Neural crest cell (in vitro differentiated cells): Measurements from ENCODE around the gene UAP1. TPM values are rescaled to one million over a fixed set of nuclear protein-coding genes. Genes with fewer than 3 reads are reported as not detected.

Experiments
- DNase-seq: peaks from one replicate; pipeline ENCODE4 v3.0.0; 2021; ENCODE audit warnings: low read depth, mixed read lengths, low spot score
- H3K27ac Mint-ChIP-seq: one replicate; pipeline ENCODE4 v1.8.0; 2021; ENCODE audit warnings: mild to moderate bottlenecking, mixed read lengths; ENCODE audit not compliant: unreplicated experiment
- H3K27me3 Mint-ChIP-seq: 2 replicates; pipeline ENCODE4 v1.8.0; 2021; ENCODE audit warnings: low read depth, mild to moderate bottlenecking, mixed read lengths
- H3K36me3 Mint-ChIP-seq: 2 replicates; pipeline ENCODE4 v1.8.0; 2021; ENCODE audit warnings: low read depth, mild to moderate bottlenecking, mixed read lengths
- H3K4me1 Mint-ChIP-seq: 2 replicates; pipeline ENCODE4 v1.8.0; 2021; ENCODE audit warnings: mixed read lengths
- H3K4me3 Mint-ChIP-seq: one replicate; pipeline ENCODE4 v1.8.0; 2021; ENCODE audit warnings: mild to moderate bottlenecking, mixed read lengths
- H3K9me3 Mint-ChIP-seq: 2 replicates; pipeline ENCODE4 v1.8.0; 2021; ENCODE audit warnings: mixed read lengths
- total RNA-seq: library from RNA; stranded (reverse); gene quantifications from 2 replicates; pipeline ENCODE4 v1.2.1, GENCODE V29; 2021
- TF ChIP-seq, protein P1 (sequence below): fragments of 200-600 bp; sonication (generic); conservative IDR thresholded peaks from 2 replicates; pipeline ENCODE4 v1.5.0; 2021; ENCODE audit warnings: antibody characterized with exemption, mild to moderate bottlenecking

UAP1 gene
- total RNA-seq, 1 donor from 2014 or later = 34.1 TPM

DNA sequence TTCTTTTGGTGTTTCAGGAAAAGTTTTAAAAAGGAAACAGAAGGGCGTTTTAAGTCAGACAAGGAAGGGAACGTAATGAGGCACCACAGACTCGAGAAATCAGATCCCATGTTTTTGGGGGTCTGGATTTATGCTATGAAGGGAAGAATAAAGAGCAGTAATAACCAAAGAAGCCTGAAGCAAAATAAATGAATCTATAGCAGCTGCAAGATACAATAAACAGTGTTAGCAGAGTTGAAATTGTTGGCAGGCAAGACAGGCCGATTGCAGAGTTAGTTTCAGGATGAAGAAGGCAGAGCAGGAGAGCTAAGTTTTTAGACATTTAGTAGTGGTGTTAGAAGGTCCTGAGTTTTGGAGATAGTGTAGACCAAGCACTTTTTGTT, 71.2 kb downstream of the UAP1 start:
- TF ChIP-seq, protein P1, sequence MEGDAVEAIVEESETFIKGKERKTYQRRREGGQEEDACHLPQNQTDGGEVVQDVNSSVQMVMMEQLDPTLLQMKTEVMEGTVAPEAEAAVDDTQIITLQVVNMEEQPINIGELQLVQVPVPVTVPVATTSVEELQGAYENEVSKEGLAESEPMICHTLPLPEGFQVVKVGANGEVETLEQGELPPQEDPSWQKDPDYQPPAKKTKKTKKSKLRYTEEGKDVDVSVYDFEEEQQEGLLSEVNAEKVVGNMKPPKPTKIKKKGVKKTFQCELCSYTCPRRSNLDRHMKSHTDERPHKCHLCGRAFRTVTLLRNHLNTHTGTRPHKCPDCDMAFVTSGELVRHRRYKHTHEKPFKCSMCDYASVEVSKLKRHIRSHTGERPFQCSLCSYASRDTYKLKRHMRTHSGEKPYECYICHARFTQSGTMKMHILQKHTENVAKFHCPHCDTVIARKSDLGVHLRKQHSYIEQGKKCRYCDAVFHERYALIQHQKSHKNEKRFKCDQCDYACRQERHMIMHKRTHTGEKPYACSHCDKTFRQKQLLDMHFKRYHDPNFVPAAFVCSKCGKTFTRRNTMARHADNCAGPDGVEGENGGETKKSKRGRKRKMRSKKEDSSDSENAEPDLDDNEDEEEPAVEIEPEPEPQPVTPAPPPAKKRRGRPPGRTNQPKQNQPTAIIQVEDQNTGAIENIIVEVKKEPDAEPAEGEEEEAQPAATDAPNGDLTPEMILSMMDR = no peak
- H3K27ac Mint-ChIP-seq = no peak overlapping the region

DNA sequence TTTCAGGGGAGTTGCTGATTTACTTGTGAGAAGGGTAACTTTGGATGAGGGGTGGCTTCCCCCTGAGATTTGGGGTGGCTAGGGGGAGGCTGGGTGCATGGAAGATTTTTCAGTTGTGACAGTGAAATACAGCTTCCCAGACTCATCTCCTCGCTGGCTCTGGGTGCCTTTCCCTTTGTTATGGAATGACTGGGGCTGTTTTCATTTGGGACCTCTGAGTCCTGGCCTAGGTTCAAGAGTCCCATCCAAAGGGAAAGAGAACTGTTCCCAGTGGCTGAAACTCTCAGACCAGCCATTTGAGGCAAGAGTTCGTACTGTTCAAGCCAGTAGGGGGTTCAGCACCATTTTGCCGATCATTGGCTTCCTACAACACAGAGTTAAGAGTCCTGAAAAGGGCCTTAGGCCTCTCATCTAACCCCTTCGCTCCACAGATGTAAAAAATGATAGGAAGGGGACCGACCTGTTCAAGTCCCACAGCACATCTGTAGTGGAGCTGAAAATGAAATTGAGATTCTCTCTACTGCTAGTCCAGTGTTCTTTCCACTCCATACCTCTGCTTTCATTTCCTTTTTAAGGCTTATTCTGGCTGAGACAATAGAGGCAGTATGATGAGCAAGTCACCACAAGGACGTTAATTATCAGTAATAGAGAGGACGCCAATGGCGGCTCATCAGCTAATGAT, 71.7 kb downstream of the UAP1 start:
- Mint-ChIP-seq H3K4me3 (peak overlapping the region; percentile 35), H3K4me1 (peaks cover 7% of the 10 kb centered on the region), H3K27ac (no peak overlapping the region), H3K27me3 (no peaks in the 10 kb centered on the region), H3K36me3 (no peaks in the 10 kb centered on the region), H3K9me3 (no peaks in the 10 kb centered on the region)
- no peak for DNase-seq
- TF ChIP-seq, protein P1 = no peak

More for the DNA sequence above, 71.2 kb downstream of the UAP1 start:
- no peak for DNase-seq
- Mint-ChIP-seq H3K27me3 (no peaks in the 10 kb centered on the region), H3K4me3 (peak overlapping the region; percentile 35), H3K4me1 (peaks cover 7% of the 10 kb centered on the region), H3K9me3 (no peaks in the 10 kb centered on the region), H3K36me3 (no peaks in the 10 kb centered on the region)

DNA sequence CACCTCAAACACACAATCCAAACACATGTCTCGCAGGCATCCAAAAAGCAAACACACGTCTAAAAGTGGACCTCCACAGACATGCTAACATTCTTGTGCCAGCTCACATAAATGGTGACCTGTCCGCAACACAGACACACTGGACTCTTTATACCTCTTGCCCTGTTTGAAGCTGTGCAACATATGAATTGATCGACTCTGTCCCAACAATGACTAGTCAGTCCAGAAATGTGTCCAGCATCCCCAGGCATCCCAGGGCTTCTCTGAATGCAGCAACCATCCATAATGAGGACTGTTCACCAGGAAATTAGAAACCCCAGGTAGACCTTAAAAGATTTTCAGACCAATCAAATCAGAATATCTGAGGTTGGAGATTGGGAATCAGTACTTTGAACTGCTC, 73.9 kb downstream of the UAP1 start:
- DNase-seq = no peak
- Mint-ChIP-seq H3K4me3 (no peak overlapping the region), H3K9me3 (no peaks in the 10 kb centered on the region), H3K27ac (no peak overlapping the region), H3K4me1 (peaks cover 7% of the 10 kb centered on the region), H3K36me3 (no peaks in the 10 kb centered on the region), H3K27me3 (no peaks in the 10 kb centered on the region)
- TF ChIP-seq, protein P1 = no peak

DNA sequence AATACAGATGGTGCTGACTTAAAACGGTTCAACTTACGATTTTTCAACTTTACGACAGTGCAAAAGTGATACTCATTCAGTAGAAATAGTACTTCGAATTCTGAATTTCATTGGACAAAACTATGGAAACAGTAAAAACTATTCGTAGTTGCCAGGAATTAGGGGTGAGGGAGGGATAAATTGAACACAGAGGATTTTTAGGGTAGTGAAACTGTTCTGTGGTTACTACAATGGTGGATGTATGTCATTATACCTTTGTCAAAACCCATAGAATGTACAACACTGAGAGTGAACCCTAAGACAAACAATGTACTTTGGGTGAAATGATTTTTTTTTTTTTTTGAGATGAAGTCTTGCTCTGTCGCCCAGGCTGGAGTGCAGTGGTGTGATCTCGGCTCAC, 78.2 kb downstream of the UAP1 start:
- Mint-ChIP-seq H3K27ac (no peak overlapping the region), H3K27me3 (no peaks in the 10 kb centered on the region), H3K4me3 (no peak overlapping the region), H3K4me1 (peaks cover 3% of the 10 kb centered on the region), H3K36me3 (no peaks in the 10 kb centered on the region), H3K9me3 (no peaks in the 10 kb centered on the region)
- TF ChIP-seq, protein P1 = no peak
- no peak for DNase-seq

DNA sequence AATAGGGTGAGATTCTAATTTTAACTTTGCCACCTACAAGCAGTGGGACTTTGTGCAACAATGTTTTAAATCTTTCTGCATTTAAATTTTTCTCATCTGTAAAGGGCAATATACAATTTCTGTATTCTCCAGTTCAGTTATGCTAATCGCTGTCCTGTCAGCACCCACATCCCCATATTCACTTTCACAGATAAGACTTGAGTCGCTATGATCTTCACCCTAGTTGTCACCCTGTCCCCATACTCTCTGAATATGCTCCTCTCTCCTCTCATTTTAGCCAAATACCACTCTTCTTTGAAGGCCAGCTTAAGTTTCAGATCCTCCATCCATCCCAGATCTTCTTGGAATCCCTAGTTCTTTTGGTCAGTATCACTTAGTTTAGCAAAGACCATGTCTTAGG, 79.6 kb downstream of the UAP1 start:
- Mint-ChIP-seq H3K36me3 (no peaks in the 10 kb centered on the region), H3K9me3 (no peaks in the 10 kb centered on the region), H3K27me3 (no peaks in the 10 kb centered on the region), H3K4me3 (no peak overlapping the region), H3K27ac (no peak overlapping the region), H3K4me1 (no peaks in the 10 kb centered on the region)
- TF ChIP-seq, protein P1 = no peak
- no peak for DNase-seq
